Ureter (tissue), 1 donor: Measurements from ENCODE around the gene TRIP4. TPM values are rescaled to one million over a fixed set of nuclear protein-coding genes. Genes with fewer than 3 reads are reported as not detected.

ENCODE experiments used
- DNase-seq: peaks from one replicate; pipeline ENCODE4 v3.0.0-alpha.2; 2020; ENCODE audit warnings: low spot score
- total RNA-seq: library from RNA; stranded (reverse); gene quantifications from one replicate; pipeline ENCODE4 v1.2.4, GENCODE V29; 2023
- donor health status: DM: yes; HTN: yes; CAD: no.

Gene TRIP4
- total RNA-seq, 1 donor from 2014 or later = 31.7 TPM

GRCh38 chr15:64447536-64448315 lies 60.1 kb downstream of the TRIP4 start:
- no peak for DNase-seq

GRCh38 chr15:64452988-64453688 lies 65.5 kb downstream of the TRIP4 start:
- DNase-seq = no peak

GRCh38 chr15:64453689-64454037 lies 66.0 kb downstream of the TRIP4 start:
- no peak for DNase-seq

- no peak for DNase-seq
Measured at GRCh38 chr15:64454282-64454681, 66.6 kb downstream of the TRIP4 start.

GRCh38 chr15:64455961-64456371 lies 68.3 kb downstream of the TRIP4 start:
- no peak for DNase-seq

- DNase-seq = no peak
Measured at GRCh38 chr15:64456634-64457108, 69.0 kb downstream of the TRIP4 start.

GRCh38 chr15:64459066-64459781 lies 71.6 kb downstream of the TRIP4 start:
- no peak for DNase-seq

- peak; percentile 94 for DNase-seq
Measured at GRCh38 chr15:64460206-64460723, 72.6 kb downstream of the TRIP4 start, which contains the start of gene ZNF609. ZNF609 (plus strand) TSS chr15:64460578; CDS start chr15:64499420, 38,842 bp downstream.

GRCh38 chr15:64460724-64461720 lies 73.4 kb downstream of the TRIP4 start:
- peak; percentile 53 for DNase-seq

GRCh38 chr15:64461721-64462162 lies 74.1 kb downstream of the TRIP4 start:
- no peak for DNase-seq

- DNase-seq = no peak
Measured at GRCh38 chr15:64462492-64462891, 74.9 kb downstream of the TRIP4 start.

- no peak for DNase-seq
Measured at GRCh38 chr15:64464276-64465005, 76.8 kb downstream of the TRIP4 start.

GRCh38 chr15:64466408-64467141 lies 78.9 kb downstream of the TRIP4 start:
- DNase-seq = no peak

GRCh38 chr15:64472161-64472560 lies 84.5 kb downstream of the TRIP4 start:
- DNase-seq = no peak

- no peak for DNase-seq
Measured at GRCh38 chr15:64474846-64475245, 87.2 kb downstream of the TRIP4 start.

- no peak for DNase-seq
Measured at GRCh38 chr15:64476550-64476949, 88.9 kb downstream of the TRIP4 start.

GRCh38 chr15:64478863-64479262 lies 91.2 kb downstream of the TRIP4 start:
- no peak for DNase-seq

- no peak for DNase-seq
Measured at GRCh38 chr15:64480891-64481290, 93.3 kb downstream of the TRIP4 start.

- DNase-seq = no peak
Measured at GRCh38 chr15:64483749-64484148, 96.1 kb downstream of the TRIP4 start.
